ENCODE measurements around the gene OR10V1.

OR10V1 gene

GRCh38 chr11:59667812-59668187 lies 45.8 kb downstream of the OR10V1 start:
- DNase-seq, result no peak

GRCh38 chr11:59666969-59667368 lies 46.7 kb downstream of the OR10V1 start:
- DNase-seq, result no peak
